GM20431 (cell line): ENCODE results near the gene DNHD1.

Source experiments
- in situ Hi-C: fragments of 300-500 bp; cut with MseI, MboI; formaldehyde crosslinking; loops from one replicate; pipeline ENCODE4 v1.15.0; 2020; ENCODE audit warnings: low sequenced_read_pairs; ENCODE audit not compliant: unreplicated experiment

DNHD1 gene

GRCh38 chr11:6497069-6497839 lies at the start of gene DNHD1:
TSS of gene DNHD1 (plus strand) at chr11:6497280. CDS start at chr11:6498216, 936 bp downstream.
- in situ Hi-C loops, result no loop called here

DNA sequence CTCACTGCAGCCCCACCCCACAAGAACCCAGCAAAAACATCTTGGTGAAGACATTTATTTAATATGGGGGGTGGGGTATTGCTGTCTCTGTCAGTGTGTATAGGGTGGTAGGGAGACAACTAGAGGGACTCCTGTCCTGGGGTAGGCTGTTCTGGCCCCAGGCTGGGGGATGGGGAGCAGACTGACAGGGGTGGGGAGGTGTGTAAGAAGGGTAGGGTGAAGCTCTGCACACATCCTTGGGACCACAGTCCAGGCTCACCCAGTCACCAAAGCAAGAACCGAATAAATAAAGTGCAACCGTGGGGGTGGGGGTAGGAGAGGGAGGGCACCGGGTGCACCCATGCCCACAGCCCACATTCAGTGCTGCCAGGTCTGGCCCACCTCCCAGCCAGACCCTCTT lies 48.5 kb upstream of the DNHD1 start:
- in situ Hi-C loops, result no loop called here

DNA sequence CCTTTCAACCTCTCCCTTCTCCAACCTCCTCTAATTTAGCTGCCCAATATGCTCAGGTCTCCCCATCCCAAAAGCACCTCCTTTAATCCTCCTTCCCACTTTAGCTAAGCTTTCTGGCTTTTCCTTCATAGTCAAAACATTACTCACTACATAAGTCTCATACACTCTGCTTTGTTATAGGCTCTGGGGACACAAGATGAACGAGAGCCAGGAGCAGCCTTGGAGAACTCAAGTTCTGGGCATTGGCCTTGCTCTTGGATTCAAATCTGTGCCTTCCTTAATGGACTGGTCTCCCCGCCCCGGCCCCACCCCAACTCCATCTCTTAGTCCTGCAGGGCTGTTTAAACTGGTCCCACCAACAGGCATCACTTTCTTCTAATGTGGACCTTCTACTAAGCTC lies 44.9 kb upstream of the DNHD1 start:
- in situ Hi-C loops, result no loop called here

DNA sequence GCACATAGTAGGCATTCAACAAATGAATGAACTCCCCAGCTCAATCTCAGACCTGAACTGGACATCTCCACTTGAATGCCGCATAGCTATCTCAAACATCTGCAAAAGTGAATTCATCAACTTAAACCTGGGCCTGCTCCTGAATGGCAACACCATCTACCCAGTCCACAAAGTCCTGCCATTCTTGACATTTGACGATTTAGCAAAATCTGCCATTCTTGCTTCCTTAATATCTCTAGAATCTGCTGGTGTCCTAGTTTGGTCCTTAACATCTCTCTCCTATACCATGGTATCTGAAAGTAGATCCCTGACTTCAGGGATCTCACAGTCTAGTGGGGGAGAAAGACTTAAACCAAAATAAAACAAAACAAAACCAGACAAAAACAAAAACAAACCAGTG lies 43.9 kb upstream of the DNHD1 start:
- in situ Hi-C loops, result no loop called here

GRCh38 chr11:6455070-6455469 lies 42.0 kb upstream of the DNHD1 start:
- in situ Hi-C loops, result no loop called here

GRCh38 chr11:6456361-6457073 lies 40.6 kb upstream of the DNHD1 start:
- in situ Hi-C loops, result no loop called here

GRCh38 chr11:6457581-6458320 lies 39.3 kb upstream of the DNHD1 start:
- in situ Hi-C loops, result no loop called here

DNA sequence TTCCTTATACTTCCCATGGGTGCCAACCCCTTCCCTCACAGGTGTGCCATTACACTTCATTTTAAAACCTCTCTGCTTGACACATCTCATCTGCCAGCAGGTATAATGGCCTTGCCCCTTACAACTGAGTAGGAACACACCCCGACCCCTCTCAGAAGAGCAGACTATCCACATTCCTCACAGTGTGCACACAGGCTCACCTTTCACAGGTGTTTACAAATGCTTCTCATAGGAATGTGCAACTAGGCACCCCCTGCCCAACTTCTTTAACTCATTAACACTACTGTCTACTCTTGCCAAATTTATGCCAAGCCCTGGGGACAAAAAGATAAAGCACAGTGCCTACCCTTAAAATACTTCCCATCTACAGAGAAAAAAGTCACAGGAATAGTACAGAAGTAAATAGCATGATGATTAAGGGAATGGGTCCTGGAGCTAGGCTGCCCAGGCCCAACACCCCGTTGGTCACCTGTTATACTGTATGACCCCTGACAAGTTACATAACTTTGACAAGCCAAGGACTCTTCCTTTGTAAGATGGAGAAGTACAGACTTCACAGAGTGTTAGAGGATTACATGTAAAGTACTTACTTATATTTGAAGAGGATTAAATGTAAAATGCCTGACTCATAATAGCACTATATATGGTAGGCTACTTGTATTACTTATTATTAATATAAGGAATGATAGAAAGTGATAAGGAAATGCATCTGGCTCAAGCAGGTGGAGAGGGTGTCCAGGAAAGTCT lies 38.6 kb upstream of the DNHD1 start:
- in situ Hi-C loops, result no loop called here

DNA sequence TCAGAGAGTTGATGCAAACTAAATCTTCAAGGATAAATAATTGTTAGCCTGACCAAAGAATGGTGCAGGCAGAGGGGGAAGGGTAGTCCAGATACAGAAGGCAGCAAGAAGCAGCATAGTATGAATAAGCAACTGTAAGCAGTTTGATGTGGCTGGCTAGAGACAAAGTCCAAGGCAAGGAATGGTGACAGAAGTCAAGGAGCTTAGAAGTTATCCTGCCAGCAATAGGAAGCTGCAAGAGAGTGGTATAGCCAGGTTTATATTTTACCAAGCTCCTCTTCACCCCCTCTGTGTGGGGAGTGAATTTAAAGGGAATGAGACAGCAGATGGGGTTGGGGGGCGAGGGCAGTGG lies 38.0 kb upstream of the DNHD1 start:
- in situ Hi-C loops, result no loop called here

DNA sequence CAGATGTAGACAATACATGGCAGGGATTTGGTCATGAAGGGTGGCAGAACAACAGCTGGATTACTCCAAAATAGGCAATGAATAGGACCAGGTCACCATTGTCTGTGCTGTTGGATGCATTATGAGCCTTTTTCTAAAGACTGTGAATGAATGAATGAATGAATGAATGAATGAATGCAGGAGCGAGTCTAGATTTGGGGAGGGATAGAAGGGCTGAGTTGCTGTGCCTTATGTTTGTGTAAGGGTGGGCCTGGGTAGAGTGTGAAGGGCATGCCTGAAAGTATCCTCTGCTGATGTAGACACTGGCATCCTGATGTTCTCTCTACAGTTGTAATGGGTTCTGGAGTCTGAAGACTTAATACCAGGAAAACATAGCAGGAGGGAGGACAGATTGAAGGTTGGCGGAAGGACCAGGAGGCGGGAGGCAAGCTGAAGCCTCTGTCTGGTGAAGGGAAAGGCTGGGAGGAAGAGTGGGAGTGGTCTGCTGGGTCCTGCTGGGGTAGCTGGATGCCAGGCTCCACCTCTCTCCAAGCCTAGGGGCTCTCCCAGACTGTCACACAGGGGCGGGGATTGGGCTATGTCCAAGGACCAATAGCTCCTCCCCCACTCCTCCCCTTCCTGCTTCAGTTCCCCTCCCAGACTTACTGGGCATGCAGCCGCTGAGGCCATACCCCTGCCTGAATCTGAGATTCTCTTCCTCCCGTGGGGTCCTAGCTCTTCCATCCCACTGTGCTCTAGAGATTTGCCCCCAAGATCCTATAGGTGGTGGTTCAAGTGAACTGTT lies 28.2 kb upstream of the DNHD1 start:
- in situ Hi-C loops, result no loop called here

DNA sequence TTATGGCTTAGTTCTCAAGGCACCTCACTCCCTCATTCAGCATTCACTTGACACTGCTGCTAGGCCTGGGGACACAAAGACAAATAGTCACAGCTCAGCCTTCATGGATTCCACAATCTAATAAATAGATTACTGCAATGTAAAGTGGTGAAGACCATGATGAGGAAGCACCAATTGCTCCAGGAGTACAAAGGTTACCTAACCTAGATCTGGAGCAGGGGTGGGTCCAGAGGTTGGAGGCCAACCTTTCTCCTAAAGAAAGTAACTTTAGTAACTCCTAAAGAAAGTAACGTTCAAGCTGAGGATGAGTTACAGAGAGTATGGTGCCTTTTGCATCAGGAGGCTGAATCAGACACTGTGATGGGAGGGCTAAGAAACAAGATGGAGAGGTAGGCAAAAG lies 27.5 kb upstream of the DNHD1 start:
- in situ Hi-C loops, result no loop called here

DNA sequence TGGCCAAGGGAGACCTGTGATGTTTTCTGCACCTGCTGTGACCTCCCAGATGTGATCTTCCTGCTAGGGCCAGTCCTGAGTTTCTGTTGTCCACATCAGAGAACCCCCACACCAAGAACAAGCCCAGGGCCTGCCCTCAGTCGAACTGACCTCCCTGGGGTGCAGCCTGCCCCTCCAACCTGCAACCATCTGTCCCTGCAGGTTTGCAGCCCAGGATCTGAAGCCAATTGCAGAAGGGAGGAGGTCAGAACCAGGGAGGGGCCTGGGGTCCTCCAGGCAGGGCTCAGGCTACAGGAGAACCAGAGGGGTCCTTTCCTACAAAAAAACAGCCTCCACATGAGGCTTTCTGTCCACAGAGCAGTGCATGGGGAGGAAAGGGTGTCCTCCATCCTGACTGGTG lies 24.1 kb upstream of the DNHD1 start:
- in situ Hi-C loops, result no loop called here

DNA sequence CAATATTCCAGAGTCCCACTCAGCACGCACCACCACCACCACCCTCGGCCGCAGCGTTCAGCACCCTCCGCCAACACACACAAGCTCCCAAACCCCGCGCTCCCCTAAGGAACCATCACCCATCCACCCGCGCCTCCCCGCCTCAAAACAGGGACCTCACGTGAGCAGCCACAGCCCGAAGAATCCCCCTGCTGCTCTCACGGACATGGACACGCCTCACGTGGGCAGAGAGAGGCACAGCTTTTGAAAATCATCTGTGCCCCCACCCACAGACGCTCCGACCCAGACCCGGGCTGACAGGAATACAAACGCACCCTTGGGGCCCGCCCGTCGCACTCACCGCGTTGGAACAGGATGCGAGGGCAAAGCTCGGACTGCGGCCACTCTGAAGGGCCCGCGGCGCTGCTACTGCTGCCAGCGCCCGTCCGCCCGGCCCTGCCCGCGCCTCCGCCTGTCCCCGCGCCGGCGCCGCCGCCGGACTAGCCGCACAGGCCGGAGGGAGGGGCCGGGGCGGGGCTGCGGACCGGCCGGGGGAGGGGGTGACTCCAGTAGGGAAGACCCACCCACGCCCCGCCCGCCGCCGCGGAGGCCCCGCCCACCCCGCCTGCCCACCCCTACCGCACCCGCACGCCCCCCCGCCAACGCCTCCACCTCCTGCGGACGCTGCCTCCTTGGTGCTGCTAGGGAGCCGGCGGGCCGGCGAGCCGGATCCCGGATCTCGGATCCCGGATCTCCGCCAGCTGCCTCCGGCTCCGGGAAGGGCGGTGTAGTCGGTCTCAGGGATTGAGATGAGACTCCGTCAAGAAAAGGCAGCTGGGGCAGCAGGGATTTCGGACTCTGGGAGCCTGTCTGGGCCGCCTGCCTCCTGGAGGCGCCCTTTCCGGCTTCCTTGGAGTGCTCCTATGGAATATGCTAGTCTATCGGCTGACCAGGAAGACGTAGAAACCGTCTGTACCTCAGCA lies 23.3 kb upstream of the DNHD1 start, which contains the start of gene TRIM3:
Gene TRIM3 (minus strand): TSS at position 491 of the 962 bp plus-strand sequence. CDS start 8,246 bp downstream, outside the sequence.
- in situ Hi-C loops, result no loop called here

GRCh38 chr11:6474413-6474792 lies 22.7 kb upstream of the DNHD1 start:
- in situ Hi-C loops, result no loop called here

DNA sequence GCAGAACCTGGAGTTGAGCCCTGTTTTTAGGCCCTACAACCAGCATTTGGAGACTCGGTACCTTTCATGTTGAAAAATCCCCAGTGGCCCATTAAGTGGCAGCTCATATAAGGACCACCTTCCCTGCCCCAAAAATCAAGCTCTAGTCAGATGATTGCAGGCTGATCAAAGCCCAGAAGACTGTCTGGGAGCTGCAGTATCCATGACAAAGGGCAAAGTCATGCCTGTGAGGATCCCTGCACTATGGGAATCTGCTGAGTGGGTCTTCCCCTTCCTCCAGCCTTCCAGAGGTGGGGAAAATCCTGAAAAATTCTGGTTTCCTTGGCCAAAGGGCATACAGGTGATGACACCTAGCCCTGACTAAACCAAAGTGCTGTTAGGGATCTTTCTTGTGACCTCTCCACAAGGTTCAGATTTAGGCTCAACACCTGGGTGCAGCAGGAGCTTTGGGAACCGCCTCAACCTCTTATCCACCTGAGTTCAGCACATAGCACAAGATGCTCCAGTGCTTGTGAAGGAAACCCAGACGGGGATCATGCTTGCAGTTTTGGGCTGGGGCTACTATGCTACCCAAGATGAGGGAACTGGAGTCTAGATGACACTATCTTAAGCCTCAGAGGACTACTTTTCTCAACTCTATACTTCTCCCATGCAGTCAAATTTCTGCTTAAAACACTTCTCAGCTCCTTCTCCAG lies 22.1 kb upstream of the DNHD1 start:
- in situ Hi-C loops, result no loop called here

DNA sequence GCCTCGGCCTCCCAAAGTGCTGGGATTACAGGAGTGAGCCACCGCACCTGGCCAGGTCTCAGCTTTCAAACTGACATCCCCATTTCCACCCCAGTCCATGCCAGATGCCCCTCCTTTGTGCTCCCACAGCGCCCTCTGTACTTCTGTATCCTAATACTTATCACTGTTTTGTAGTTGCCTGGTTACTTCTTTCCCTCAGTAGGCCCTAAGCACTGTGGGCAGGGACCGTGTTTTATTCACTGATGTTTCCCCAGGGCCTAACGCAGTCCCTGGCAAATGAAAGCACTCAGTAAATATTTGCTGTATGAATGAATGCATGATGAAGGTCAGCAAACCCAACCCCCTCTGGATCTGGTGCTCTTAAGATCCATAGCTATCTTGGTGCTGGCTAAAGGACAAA lies 21.1 kb upstream of the DNHD1 start:
- in situ Hi-C loops, result no loop called here

- in situ Hi-C loops, result no loop called here
These were observed 20.5 kb upstream of the DNHD1 start for GRCh38 chr11:6476571-6476970.
